Thymus (tissue), 11 donors: ENCODE measurements around the gene TTYH2. TPM values are rescaled to one million over a fixed set of nuclear protein-coding genes. Genes with fewer than 3 reads are reported as not detected.

ENCODE experiments used
- DNase-seq, 9 donors: peaks; one replicate each; pipeline ENCODE4 v3.0.0-alpha.2; 2013; ENCODE audit warnings: low spot score in 9 of 9, low read depth in 6 of 9, missing footprints in 1 of 9
- H3K27ac ChIP-seq, 2 donors: one replicate each; pipeline ENCODE4 v1.5.1; 2013; ENCODE audit warnings: control low read depth in 1 of 2, low read depth in 1 of 2, low read length in 1 of 2, mild to moderate bottlenecking in 1 of 2, moderate library complexity in 1 of 2
- H3K27me3 ChIP-seq, 2 donors: one replicate each; pipeline ENCODE4 v1.5.1; 2013; ENCODE audit warnings: low read length in 1 of 2; ENCODE audit not compliant: control insufficient read depth in 2 of 2, insufficient read depth in 1 of 2
- H3K36me3 ChIP-seq, 2 donors: one replicate each; pipeline ENCODE4 v1.5.1; 2013; ENCODE audit warnings: low read length in 1 of 2, mild to moderate bottlenecking in 1 of 2, moderate library complexity in 1 of 2; ENCODE audit not compliant: control insufficient read depth in 2 of 2, insufficient read depth in 2 of 2
- H3K4me1 ChIP-seq, 2 donors: one replicate each; pipeline ENCODE4 v1.5.1; 2013; ENCODE audit warnings: low read length in 2 of 2; ENCODE audit not compliant: control insufficient read depth in 2 of 2, insufficient read depth in 2 of 2
- H3K4me3 ChIP-seq, 2 donors: one replicate each; pipeline ENCODE4 v1.5.1; 2013; ENCODE audit warnings: low read length in 2 of 2, control low read depth in 1 of 2, mild to moderate bottlenecking in 1 of 2
- H3K9me3 ChIP-seq, 2 donors: one replicate each; pipeline ENCODE4 v1.5.1; 2013; ENCODE audit warnings: low read length in 1 of 2, mild to moderate bottlenecking in 1 of 2; ENCODE audit not compliant: control insufficient read depth in 2 of 2, insufficient read depth in 1 of 2
- WGBS: extraction: QIAGEN DNeasy Blood & Tissue Kit; methylation state at CpG from one replicate; pipeline ENCODE4 v1.1.7; 2013; 5-methylcytosine and 5-hydroxymethylcytosine counted together
- polyA plus RNA-seq: library from polyadenylated mRNA; stranded (reverse); fragments of 200-250 nt; gene quantifications from one replicate; pipeline ENCODE4 v1.2.3, GENCODE V29; 2013
- total RNA-seq: library from RNA; stranded (reverse); fragments of 120-200 nt; gene quantifications from one replicate; pipeline ENCODE4 v1.2.4, GENCODE V29; 2013
- donor health status: healthy.

The TTYH2 gene
- total and polyA plus RNA-seq, 2 donors = 4.9 to 8.7 TPM

GRCh38 chr17:74177018-74177450, 36.3 kb upstream of the TTYH2 start:
- peaks cover 0 to 44% of the 10 kb centered on the region in 2 donors for H3K27me3 ChIP-seq
- no peak overlapping the region for H3K4me3 ChIP-seq
- no peaks in the 10 kb centered on the region for H3K36me3 ChIP-seq
- no peaks in the 10 kb centered on the region for H3K9me3 ChIP-seq
- no peaks in the 10 kb centered on the region for H3K4me1 ChIP-seq
- WGBS = 3% methylated on average over 1 of the region's 1 CpG
- no peak overlapping the region for H3K27ac ChIP-seq
- no peak for DNase-seq

- DNase-seq = no peak
Measured at GRCh38 chr17:74179576-74179975, 33.8 kb upstream of the TTYH2 start.

GRCh38 chr17:74180336-74180735, 33.0 kb upstream of the TTYH2 start:
- H3K9me3 ChIP-seq = no peaks in the 10 kb centered on the region
- no peak for DNase-seq
- no peak overlapping the region for H3K4me3 ChIP-seq
- no peak overlapping the region for H3K27ac ChIP-seq
- peaks cover 0 to 39% of the 10 kb centered on the region in 2 donors for H3K27me3 ChIP-seq
- no peaks in the 10 kb centered on the region for H3K36me3 ChIP-seq
- WGBS = 86% methylated on average over 8 of the region's 8 CpGs
- no peaks in the 10 kb centered on the region for H3K4me1 ChIP-seq

More at GRCh38 chr17:74179576-74179975, 33.8 kb upstream of the TTYH2 start:
- WGBS = 88% methylated on average over 4 of the region's 4 CpGs
- Histone ChIP-seq H3K4me3 (no peak overlapping the region), H3K27me3 (peaks cover 0 to 45% of the 10 kb centered on the region in 2 donors), H3K4me1 (no peaks in the 10 kb centered on the region), H3K36me3 (no peaks in the 10 kb centered on the region), H3K27ac (no peak overlapping the region), H3K9me3 (no peaks in the 10 kb centered on the region)

GRCh38 chr17:74181341-74181740, 32.0 kb upstream of the TTYH2 start:
- no peaks in the 10 kb centered on the region for H3K36me3 ChIP-seq
- 95% methylated on average over 4 of the region's 4 CpGs for WGBS
- no peak overlapping the region for H3K27ac ChIP-seq
- DNase-seq = no peak
- H3K4me1 ChIP-seq = no peaks in the 10 kb centered on the region
- H3K27me3 ChIP-seq = peaks cover 0 to 35% of the 10 kb centered on the region in 2 donors
- H3K9me3 ChIP-seq = no peaks in the 10 kb centered on the region
- H3K4me3 ChIP-seq = no peak overlapping the region

DNA sequence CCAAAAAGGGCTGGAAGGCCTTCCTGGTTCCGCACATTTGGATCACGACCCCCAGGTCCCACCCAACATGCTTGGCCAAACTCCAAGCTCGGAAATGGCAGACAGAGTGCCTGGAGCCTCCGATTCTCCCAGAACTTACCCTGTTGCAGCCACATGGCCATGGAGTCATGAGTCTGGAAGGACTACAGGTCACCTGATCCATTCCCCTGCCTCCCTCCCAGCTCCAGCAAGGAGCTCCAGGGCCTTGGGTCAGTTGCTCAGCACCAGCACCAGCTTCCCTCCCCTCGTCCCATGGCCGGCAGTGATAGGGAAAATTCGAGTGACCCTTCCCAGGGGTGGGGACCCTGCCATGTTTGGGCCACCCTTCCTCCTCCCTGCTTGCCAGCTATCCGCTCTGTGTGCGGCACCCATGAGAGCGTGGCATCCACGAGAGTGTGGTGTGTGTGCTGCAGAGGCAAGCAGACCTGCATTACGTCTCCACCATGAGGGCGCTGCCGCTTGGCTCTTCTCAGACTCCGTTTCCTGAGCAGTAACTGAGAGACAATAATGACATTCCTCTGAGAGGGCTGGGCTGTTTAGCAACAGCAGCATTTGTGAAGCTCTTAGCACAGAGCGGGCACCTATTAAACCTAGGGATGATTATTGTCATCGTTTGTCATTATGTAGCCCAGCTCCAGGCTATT, 31.2 kb upstream of the TTYH2 start:
- DNase-seq = no peak
- Histone ChIP-seq H3K36me3 (no peaks in the 10 kb centered on the region), H3K4me1 (no peaks in the 10 kb centered on the region), H3K9me3 (no peaks in the 10 kb centered on the region), H3K27me3 (peaks cover 0 to 29% of the 10 kb centered on the region in 2 donors), H3K27ac (no peak overlapping the region), H3K4me3 (no peak overlapping the region)
- WGBS = 96% methylated on average over 17 of the region's 17 CpGs

DNA sequence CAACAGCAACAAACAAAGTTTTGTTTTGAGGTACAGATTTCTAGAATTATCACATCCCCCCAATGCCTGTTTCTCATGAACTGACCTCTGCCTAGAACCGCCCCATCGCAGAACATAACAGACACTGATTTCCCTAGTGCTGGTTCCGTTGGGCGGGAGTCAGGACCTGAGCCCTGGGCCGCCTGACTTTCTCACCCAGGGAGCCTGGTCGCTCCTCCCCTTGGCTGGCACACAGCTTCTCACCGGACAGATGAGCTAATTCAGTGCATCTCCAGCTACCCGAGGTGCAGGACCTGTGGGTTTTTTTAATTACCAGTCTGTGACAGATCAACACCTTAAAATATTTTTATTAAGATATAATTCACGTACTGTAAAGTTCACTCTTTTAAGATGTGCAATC, 30.0 kb upstream of the TTYH2 start:
- DNase-seq = no peak
- Histone ChIP-seq H3K27me3 (peaks cover 0 to 28% of the 10 kb centered on the region in 2 donors), H3K9me3 (no peaks in the 10 kb centered on the region), H3K36me3 (no peaks in the 10 kb centered on the region), H3K4me1 (no peaks in the 10 kb centered on the region), H3K27ac (no peak overlapping the region), H3K4me3 (no peak overlapping the region)
- 94% methylated on average over 9 of the region's 9 CpGs for WGBS

DNA sequence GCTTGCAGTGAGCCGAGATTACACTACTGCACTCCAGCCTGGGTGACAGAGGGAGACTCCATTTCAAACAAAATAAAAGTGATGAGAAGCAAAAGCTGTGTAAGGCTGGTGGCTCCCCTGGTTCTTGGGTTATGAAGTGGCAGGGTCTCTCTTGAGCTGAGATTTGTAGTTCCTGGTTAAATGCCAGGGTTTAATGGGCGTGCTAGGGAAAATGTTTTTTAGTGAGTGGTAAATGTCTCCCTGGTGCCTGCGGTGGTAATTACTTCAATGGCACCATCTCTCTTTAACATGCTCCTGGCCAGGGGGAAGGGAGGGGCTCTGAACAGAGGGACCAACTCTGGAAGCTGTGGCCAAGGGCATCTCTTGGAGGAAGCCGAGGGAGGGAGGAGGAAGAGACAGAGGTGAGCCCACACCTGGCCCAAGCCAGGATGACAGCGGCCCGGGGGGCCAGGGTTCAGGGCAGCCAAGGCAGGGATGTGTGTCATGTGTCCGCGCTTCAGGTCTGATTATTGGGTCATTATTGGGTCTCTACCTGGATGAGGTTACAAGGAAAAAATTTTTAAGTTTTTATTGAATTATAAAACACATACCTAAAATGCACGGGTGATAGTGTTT, 27.7 kb upstream of the TTYH2 start:
- Histone ChIP-seq H3K27ac (no peak overlapping the region), H3K36me3 (no peaks in the 10 kb centered on the region), H3K4me3 (no peak overlapping the region), H3K4me1 (no peaks in the 10 kb centered on the region), H3K27me3 (peaks cover 0 to 18% of the 10 kb centered on the region in 2 donors), H3K9me3 (no peaks in the 10 kb centered on the region)
- 86% methylated on average over 9 of the region's 9 CpGs for WGBS
- no peak for DNase-seq

GRCh38 chr17:74186498-74186897, 26.9 kb upstream of the TTYH2 start:
- Histone ChIP-seq H3K36me3 (no peaks in the 10 kb centered on the region), H3K27ac (no peak overlapping the region), H3K27me3 (peaks cover 0 to 10% of the 10 kb centered on the region in 2 donors), H3K9me3 (no peaks in the 10 kb centered on the region), H3K4me1 (no peaks in the 10 kb centered on the region), H3K4me3 (no peak overlapping the region)
- 95% methylated on average over 20 of the region's 20 CpGs for WGBS
- no peak for DNase-seq

- 81% methylated on average over 11 of the region's 11 CpGs for WGBS
- no peaks in the 10 kb centered on the region for H3K4me1 ChIP-seq
- H3K4me3 ChIP-seq = no peak overlapping the region
- no peaks in the 10 kb centered on the region for H3K36me3 ChIP-seq
- H3K9me3 ChIP-seq = no peaks in the 10 kb centered on the region
- no peak overlapping the region for H3K27ac ChIP-seq
- DNase-seq = no peak
- H3K27me3 ChIP-seq = peaks cover 0 to 7% of the 10 kb centered on the region in 2 donors
Measured at GRCh38 chr17:74187761-74188160, 25.6 kb upstream of the TTYH2 start.
